GM10248 (cell line): ENCODE results near the gene AGXT2.

Source experiments
- CTCF ChIA-PET: fragments of 300-600 bp; sonication (Branson Sonifier 250); formaldehyde crosslinking; extraction: SDS; loops from one replicate; lab custom pipeline; 2021; ENCODE audit warnings: antibody characterized with exemption; lab: Yijun Ruan, JAX
- POLR2A ChIA-PET: fragments of 350-650 bp; sonication (Branson Sonifier 250); formaldehyde crosslinking; extraction: SDS; loops from one replicate; lab custom pipeline; 2020; ENCODE audit warnings: antibody characterized with exemption; lab: Yijun Ruan, JAX
- DNase-seq: peaks from one replicate; pipeline ENCODE4 v3.0.0; 2012; ENCODE audit errors: extremely low spot score
- CTCF ChIP-seq: IDR thresholded peaks from 2 replicates; pipeline ENCODE4 v1.5.1; 2012; ENCODE audit warnings: mild to moderate bottlenecking, low read depth; ENCODE audit errors: extremely low read depth, missing control alignments, control extremely low read depth

Gene AGXT2

GRCh38 chr5:35060236-35060635 lies 12.5 kb upstream of the AGXT2 start:
- ChIA-PET POLR2A (no interaction called here), CTCF (no interaction called here)
- no peak for DNase-seq
- TF ChIP-seq CTCF, result no peak

GRCh38 chr5:35059251-35059650 lies 11.5 kb upstream of the AGXT2 start:
- TF ChIP-seq CTCF, result no peak
- POLR2A ChIA-PET, result no interaction called here
- no peak for DNase-seq
- CTCF ChIA-PET, result no interaction called here

- no peak for TF ChIP-seq CTCF
- DNase-seq, result no peak
- ChIA-PET CTCF (no interaction called here), POLR2A (no interaction called here)
Measured at GRCh38 chr5:35058374-35058788, 10.6 kb upstream of the AGXT2 start.

GRCh38 chr5:35056686-35057085 lies 8.9 kb upstream of the AGXT2 start:
- DNase-seq, result no peak
- TF ChIP-seq CTCF, result no peak
- ChIA-PET CTCF (no interaction called here), POLR2A (no interaction called here)

- ChIA-PET CTCF (interaction anchor here (1.2 kb wide), 1 partner anchor 11 kb away, joined by 3 read pairs; no protein-coding TSS in a partner anchor), POLR2A (no interaction called here)
- no peak for TF ChIP-seq CTCF
- DNase-seq, result no peak
Measured at GRCh38 chr5:35052838-35053237, 5.1 kb upstream of the AGXT2 start.

GRCh38 chr5:35050541-35051126 lies 2.9 kb upstream of the AGXT2 start:
- no peak for TF ChIP-seq CTCF
- CTCF ChIA-PET, result no interaction called here
- POLR2A ChIA-PET, result no interaction called here
- no peak for DNase-seq
